ENCODE data around the gene ELAPOR1.

- no peak for TF ChIP-seq FOXM1 (IDR thresholded peaks at IDR 0.05; ENCODE audit: borderline replicate concordance, low read depth)
- no peak for TF ChIP-seq EGR1 (IDR thresholded peaks at IDR 0.05)
- TF ChIP-seq TCF12 (IDR thresholded peaks at IDR 0.05; ENCODE audit: low read depth) = no peak
- TF ChIP-seq EP300 (IDR thresholded peaks at IDR 0.05; ENCODE audit: borderline replicate concordance) = no peak
- TF ChIP-seq, protein P1, sequence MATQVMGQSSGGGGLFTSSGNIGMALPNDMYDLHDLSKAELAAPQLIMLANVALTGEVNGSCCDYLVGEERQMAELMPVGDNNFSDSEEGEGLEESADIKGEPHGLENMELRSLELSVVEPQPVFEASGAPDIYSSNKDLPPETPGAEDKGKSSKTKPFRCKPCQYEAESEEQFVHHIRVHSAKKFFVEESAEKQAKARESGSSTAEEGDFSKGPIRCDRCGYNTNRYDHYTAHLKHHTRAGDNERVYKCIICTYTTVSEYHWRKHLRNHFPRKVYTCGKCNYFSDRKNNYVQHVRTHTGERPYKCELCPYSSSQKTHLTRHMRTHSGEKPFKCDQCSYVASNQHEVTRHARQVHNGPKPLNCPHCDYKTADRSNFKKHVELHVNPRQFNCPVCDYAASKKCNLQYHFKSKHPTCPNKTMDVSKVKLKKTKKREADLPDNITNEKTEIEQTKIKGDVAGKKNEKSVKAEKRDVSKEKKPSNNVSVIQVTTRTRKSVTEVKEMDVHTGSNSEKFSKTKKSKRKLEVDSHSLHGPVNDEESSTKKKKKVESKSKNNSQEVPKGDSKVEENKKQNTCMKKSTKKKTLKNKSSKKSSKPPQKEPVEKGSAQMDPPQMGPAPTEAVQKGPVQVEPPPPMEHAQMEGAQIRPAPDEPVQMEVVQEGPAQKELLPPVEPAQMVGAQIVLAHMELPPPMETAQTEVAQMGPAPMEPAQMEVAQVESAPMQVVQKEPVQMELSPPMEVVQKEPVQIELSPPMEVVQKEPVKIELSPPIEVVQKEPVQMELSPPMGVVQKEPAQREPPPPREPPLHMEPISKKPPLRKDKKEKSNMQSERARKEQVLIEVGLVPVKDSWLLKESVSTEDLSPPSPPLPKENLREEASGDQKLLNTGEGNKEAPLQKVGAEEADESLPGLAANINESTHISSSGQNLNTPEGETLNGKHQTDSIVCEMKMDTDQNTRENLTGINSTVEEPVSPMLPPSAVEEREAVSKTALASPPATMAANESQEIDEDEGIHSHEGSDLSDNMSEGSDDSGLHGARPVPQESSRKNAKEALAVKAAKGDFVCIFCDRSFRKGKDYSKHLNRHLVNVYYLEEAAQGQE (IDR thresholded peaks at IDR 0.05; ENCODE audit: low read depth) = no peak
- TF ChIP-seq CEBPB (IDR thresholded peaks at IDR 0.05) = no peak
- TF ChIP-seq ZBTB7A (IDR thresholded peaks at IDR 0.05; ENCODE audit: low read depth) = no peak
- TF ChIP-seq, protein P2, sequence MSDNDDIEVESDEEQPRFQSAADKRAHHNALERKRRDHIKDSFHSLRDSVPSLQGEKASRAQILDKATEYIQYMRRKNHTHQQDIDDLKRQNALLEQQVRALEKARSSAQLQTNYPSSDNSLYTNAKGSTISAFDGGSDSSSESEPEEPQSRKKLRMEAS (IDR thresholded peaks at IDR 0.05) = no peak
- no peak for TF ChIP-seq NFIC (IDR thresholded peaks at IDR 0.05)
- TF ChIP-seq USF1 (IDR thresholded peaks at IDR 0.05) = no peak
- no peak for TF ChIP-seq YY1 (IDR thresholded peaks at IDR 0.05; ENCODE audit: low read depth)
- no peak for TF ChIP-seq TAF1 (IDR thresholded peaks at IDR 0.05; ENCODE audit: low read depth)
- no peak for TF ChIP-seq CREB1 (IDR thresholded peaks at IDR 0.05; ENCODE audit: low read depth)
- peak; percentile 29; the same call in 1 of the 2 replicates for TF ChIP-seq RAD21 (IDR thresholded peaks at IDR 0.05; ENCODE audit: low read depth)
Measured at GRCh38 chr1:109089242-109090015, 24.5 kb upstream of the ELAPOR1 start.
